Activated CD4-positive, alpha-beta T cell treated with anti-CD3 and anti-CD28 coated beads for 4 hours (primary cell): ENCODE data around the gene HIVEP2.
A peak's percentile ranks its signal among the peaks of the same experiment; 100 is the strongest.

ENCODE experiments used
- DNase-seq, 2 donors: peaks; one replicate each; pipeline ENCODE4 v3.0.0-alpha.2; 2020

HIVEP2 gene

GRCh38 chr6:142887517-142887916 lies 57.5 kb downstream of the HIVEP2 start:
- no peak for DNase-seq

GRCh38 chr6:142886431-142887170 lies 58.4 kb downstream of the HIVEP2 start:
- DNase-seq: no peak

- peak; percentile 48 to 57 for DNase-seq
These were observed 59.7 kb downstream of the HIVEP2 start for GRCh38 chr6:142885182-142885867.

GRCh38 chr6:142884214-142885035 lies 60.6 kb downstream of the HIVEP2 start:
- DNase-seq: no peak

GRCh38 chr6:142883011-142883410 lies 62.0 kb downstream of the HIVEP2 start:
- no peak for DNase-seq

- DNase-seq: no peak
These were observed 63.2 kb downstream of the HIVEP2 start for GRCh38 chr6:142881761-142882160.

- no peak for DNase-seq
These were observed 63.7 kb downstream of the HIVEP2 start for GRCh38 chr6:142881290-142881689.

GRCh38 chr6:142880201-142880600 lies 64.8 kb downstream of the HIVEP2 start:
- DNase-seq: no peak

GRCh38 chr6:142879527-142879926 lies 65.4 kb downstream of the HIVEP2 start:
- DNase-seq: no peak

GRCh38 chr6:142879076-142879475 lies 65.9 kb downstream of the HIVEP2 start:
- no peak for DNase-seq

GRCh38 chr6:142878407-142878806 lies 66.6 kb downstream of the HIVEP2 start:
- no peak for DNase-seq

GRCh38 chr6:142874676-142875075 lies 70.3 kb downstream of the HIVEP2 start:
- no peak for DNase-seq

- DNase-seq: no peak
These were observed 72.6 kb downstream of the HIVEP2 start for GRCh38 chr6:142872376-142872775.

GRCh38 chr6:142871910-142872331 lies 73.1 kb downstream of the HIVEP2 start:
- DNase-seq: peak; percentile 62 to 65

- no peak for DNase-seq
These were observed 74.1 kb downstream of the HIVEP2 start for GRCh38 chr6:142870787-142871415.

GRCh38 chr6:142868917-142869316 lies 76.1 kb downstream of the HIVEP2 start:
- DNase-seq: no peak

- DNase-seq: no peak
These were observed 76.8 kb downstream of the HIVEP2 start for GRCh38 chr6:142867988-142868812.

- DNase-seq: no peak
These were observed 77.6 kb downstream of the HIVEP2 start for GRCh38 chr6:142867355-142867801.

GRCh38 chr6:142863981-142864380 lies 81.0 kb downstream of the HIVEP2 start:
- no peak for DNase-seq

- DNase-seq: no peak
These were observed 83.3 kb downstream of the HIVEP2 start for GRCh38 chr6:142861711-142862110.

GRCh38 chr6:142860498-142860897 lies 84.5 kb downstream of the HIVEP2 start:
- DNase-seq: no peak
